ENCODE data around the gene RASA2. TPM values are rescaled to one million over a fixed set of nuclear protein-coding genes. Genes with fewer than 3 reads are reported as not detected.

The RASA2 gene
- total RNA-seq, 2 donors from 2014 or later = 15.4 to 23.1 TPM

DNA sequence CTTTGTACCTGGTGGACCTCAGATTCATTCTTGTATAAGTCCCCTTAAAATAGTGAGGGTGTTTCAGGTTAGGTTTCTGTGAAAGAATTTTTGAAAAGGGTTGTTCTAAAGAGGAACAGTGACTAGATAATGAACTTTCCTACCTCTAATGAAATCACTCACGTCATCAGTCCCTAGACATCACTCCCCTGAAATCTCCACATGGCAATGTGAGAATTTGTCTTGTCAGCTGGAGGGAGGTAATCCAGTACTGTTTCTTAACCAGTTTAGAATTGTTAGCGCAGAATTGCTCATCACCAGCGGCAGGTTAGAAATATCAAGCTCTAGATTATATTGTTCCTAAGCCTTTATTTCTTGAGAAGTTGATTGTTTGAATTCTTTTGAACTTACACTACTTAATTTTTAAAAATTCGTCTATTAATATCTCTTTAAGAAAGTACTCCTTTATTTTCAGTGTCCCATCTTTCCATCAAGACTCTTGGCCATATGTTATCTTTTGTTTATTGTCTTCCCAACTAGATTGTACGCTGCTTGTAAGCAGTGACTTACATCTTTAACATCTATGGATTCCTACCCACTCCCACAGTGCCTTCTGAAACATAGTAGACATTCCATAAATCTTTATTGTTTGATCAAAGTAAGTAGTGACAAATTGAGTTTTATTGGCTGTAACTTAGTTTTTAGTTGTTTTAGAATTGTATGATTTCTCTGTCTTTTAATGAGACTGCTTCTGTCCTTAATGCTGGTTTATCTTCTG, 52.8 kb downstream of the RASA2 start:
- Histone ChIP-seq H3K27ac (no peak overlapping the region), H3K36me3 (peaks cover 9% of the 10 kb centered on the region), H3K4me1 (ENCODE audit: control insufficient read depth in 1 of 2, low read depth in 2 of 2) (no peaks in the 10 kb centered on the region), H3K27me3 (replicated peaks; ENCODE audit: insufficient read depth) (no peaks in the 10 kb centered on the region), H3K9me3 (peaks cover 4% of the 10 kb centered on the region), H3K4me3 (no peak overlapping the region)
- DNase-seq (ENCODE audit: low spot score) (no peak), ATAC-seq (ENCODE audit: insufficient number of reproducible peaks, low FRiP score, low read depth) (no peak)
- TF ChIP-seq, protein P1, sequence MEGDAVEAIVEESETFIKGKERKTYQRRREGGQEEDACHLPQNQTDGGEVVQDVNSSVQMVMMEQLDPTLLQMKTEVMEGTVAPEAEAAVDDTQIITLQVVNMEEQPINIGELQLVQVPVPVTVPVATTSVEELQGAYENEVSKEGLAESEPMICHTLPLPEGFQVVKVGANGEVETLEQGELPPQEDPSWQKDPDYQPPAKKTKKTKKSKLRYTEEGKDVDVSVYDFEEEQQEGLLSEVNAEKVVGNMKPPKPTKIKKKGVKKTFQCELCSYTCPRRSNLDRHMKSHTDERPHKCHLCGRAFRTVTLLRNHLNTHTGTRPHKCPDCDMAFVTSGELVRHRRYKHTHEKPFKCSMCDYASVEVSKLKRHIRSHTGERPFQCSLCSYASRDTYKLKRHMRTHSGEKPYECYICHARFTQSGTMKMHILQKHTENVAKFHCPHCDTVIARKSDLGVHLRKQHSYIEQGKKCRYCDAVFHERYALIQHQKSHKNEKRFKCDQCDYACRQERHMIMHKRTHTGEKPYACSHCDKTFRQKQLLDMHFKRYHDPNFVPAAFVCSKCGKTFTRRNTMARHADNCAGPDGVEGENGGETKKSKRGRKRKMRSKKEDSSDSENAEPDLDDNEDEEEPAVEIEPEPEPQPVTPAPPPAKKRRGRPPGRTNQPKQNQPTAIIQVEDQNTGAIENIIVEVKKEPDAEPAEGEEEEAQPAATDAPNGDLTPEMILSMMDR (IDR thresholded peaks at IDR 0.05) = no peak

DNA sequence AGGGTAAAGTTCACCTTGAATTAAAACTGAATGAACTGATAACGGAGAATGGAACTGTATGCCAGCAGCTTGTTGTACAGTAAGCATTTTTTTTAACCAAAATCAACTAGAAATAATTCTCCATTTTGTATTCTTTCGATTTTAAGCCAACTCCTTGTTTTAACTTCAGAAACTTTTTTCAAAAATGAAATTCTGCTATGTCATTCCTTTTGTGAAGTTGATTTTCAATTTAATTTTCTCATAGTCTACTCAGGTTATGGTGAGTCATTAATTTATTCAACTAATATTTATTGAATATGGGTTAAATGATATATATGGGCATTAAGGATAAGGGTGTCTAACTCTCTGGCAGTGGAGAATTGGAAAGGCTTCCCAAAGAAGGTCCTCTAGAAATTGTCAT, 53.7 kb downstream of the RASA2 start:
- H3K4me1 ChIP-seq (ENCODE audit: control insufficient read depth in 1 of 2, low read depth in 2 of 2) = no peaks in the 10 kb centered on the region
- peaks cover 6% of the 10 kb centered on the region for H3K36me3 ChIP-seq
- H3K9me3 ChIP-seq = peaks cover 4% of the 10 kb centered on the region
- TF ChIP-seq, protein P1 (IDR thresholded peaks at IDR 0.05) = no peak
- H3K27me3 ChIP-seq (replicated peaks; ENCODE audit: insufficient read depth) = no peaks in the 10 kb centered on the region
- no peak overlapping the region for H3K4me3 ChIP-seq
- no peak for ATAC-seq (ENCODE audit: insufficient number of reproducible peaks, low FRiP score, low read depth)
- H3K27ac ChIP-seq = no peak overlapping the region
- DNase-seq (ENCODE audit: low spot score) = no peak

- no peak for ATAC-seq (ENCODE audit: insufficient number of reproducible peaks, low FRiP score, low read depth)
- Histone ChIP-seq H3K4me1 (ENCODE audit: control insufficient read depth in 1 of 2, low read depth in 2 of 2) (no peaks in the 10 kb centered on the region), H3K4me3 (no peak overlapping the region), H3K9me3 (peaks cover 4% of the 10 kb centered on the region), H3K27me3 (replicated peaks; ENCODE audit: insufficient read depth) (no peaks in the 10 kb centered on the region), H3K36me3 (no peaks in the 10 kb centered on the region), H3K27ac (no peak overlapping the region)
- no peak for DNase-seq (ENCODE audit: low spot score)
- TF ChIP-seq, protein P1 (IDR thresholded peaks at IDR 0.05) = no peak
These were observed 55.6 kb downstream of the RASA2 start for GRCh38 chr3:141542202-141542969.

DNA sequence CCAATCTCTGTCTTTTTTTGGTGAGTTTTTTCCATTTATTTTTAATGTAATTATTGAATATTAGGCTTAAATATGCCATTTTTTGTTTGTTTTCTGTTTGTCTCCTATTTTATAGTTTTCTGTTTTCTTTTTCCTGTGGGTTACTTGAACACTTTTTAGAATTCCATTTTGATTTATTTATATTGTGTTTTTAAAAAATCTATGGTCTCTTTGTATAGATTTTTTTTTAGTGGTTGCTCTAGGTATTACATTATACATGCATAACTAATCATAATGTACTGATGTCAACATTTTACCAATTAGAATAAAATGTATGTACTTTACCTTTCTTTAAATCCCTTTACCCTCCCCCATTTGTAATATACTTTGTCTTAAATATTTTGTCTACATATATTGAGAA, 56.2 kb downstream of the RASA2 start:
- no peak overlapping the region for H3K27ac ChIP-seq
- ATAC-seq (ENCODE audit: insufficient number of reproducible peaks, low FRiP score, low read depth) (no peak), DNase-seq (ENCODE audit: low spot score) (no peak)
- TF ChIP-seq, protein P1 (IDR thresholded peaks at IDR 0.05) = no peak
- no peak overlapping the region for H3K4me3 ChIP-seq
- H3K27me3 ChIP-seq (replicated peaks; ENCODE audit: insufficient read depth) = no peaks in the 10 kb centered on the region
- H3K9me3 ChIP-seq = peaks cover 4% of the 10 kb centered on the region
- H3K36me3 ChIP-seq = no peaks in the 10 kb centered on the region
- no peaks in the 10 kb centered on the region for H3K4me1 ChIP-seq (ENCODE audit: control insufficient read depth in 1 of 2, low read depth in 2 of 2)

DNA sequence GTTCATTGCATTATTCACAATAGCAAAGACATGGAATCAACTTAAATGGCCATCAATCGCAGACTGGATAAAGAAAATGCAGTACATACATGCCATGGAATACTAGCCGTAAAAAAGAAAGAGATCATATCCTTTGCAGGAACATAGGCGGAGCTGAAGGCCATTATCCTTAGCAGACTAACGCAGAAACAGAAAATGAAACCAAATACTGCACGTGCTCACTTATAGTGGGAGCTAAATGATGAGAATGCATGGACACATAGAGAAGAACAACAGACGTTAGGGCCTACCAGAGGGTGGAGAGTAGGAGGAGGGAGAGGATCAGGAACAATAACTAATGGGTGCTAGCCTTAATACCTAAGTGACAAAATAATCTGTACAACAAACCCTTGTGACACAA, 57.9 kb downstream of the RASA2 start:
- Histone ChIP-seq H3K4me1 (ENCODE audit: control insufficient read depth in 1 of 2, low read depth in 2 of 2) (no peaks in the 10 kb centered on the region), H3K9me3 (peaks cover 4% of the 10 kb centered on the region), H3K36me3 (no peaks in the 10 kb centered on the region), H3K27ac (no peak overlapping the region), H3K27me3 (replicated peaks; ENCODE audit: insufficient read depth) (no peaks in the 10 kb centered on the region), H3K4me3 (no peak overlapping the region)
- TF ChIP-seq, protein P1 (IDR thresholded peaks at IDR 0.05) = no peak
- DNase-seq (ENCODE audit: low spot score) (no peak), ATAC-seq (ENCODE audit: insufficient number of reproducible peaks, low FRiP score, low read depth) (no peak)
